ENCODE data around the gene PKP1. TPM values are rescaled to one million over a fixed set of nuclear protein-coding genes. Genes with fewer than 3 reads are reported as not detected.

The PKP1 gene
- total and polyA plus RNA-seq, 2 of the 4 experiments (the other 2 are of a cell fraction): 0.18 to 0.36 TPM

GRCh38 chr1:201277441-201277840 is 5.9 kb upstream of the PKP1 start:
- Histone ChIP-seq H3K23ac (ENCODE audit: low read depth, low read length) (no peak overlapping the region), H2AK9ac (replicated peaks; ENCODE audit: low read depth, low read length, poor library complexity) (no peak overlapping the region), H2BK20ac (ENCODE audit: low read depth, low read length) (no peak overlapping the region), H4K20me1 (ENCODE audit: insufficient read depth, low read length) (no peaks in the 10 kb centered on the region), H2BK5ac (ENCODE audit: low read depth, low read length, poor library complexity, severe bottlenecking) (no peak overlapping the region), H3K36me3 (ENCODE audit: control insufficient read depth, insufficient read depth, low read length) (no peaks in the 10 kb centered on the region), H4K5ac (ENCODE audit: low read depth, low read length) (no peak overlapping the region), H2BK15ac (ENCODE audit: low read depth, low read length) (no peak overlapping the region), H3K27me3 (ENCODE audit: control insufficient read depth, insufficient read depth, low read length) (peaks cover 30% of the 10 kb centered on the region), H3K4me3 (ENCODE audit: insufficient read depth, low read depth, low read length) (no peak overlapping the region), H4K91ac (ENCODE audit: insufficient read depth, low read depth, low read length) (no peak overlapping the region), H2AFZ (replicated peaks; ENCODE audit: low read length, poor library complexity) (no peak overlapping the region), H3K4me2 (ENCODE audit: low read depth, low read length) (no peak overlapping the region), H2BK120ac (ENCODE audit: low read depth, low read length) (no peak overlapping the region), H2AK5ac (ENCODE audit: low read depth, low read length) (no peak overlapping the region), H3K4me1 (ENCODE audit: control insufficient read depth, insufficient read depth, low read length) (no peaks in the 10 kb centered on the region), H3K4ac (ENCODE audit: low read depth, low read length) (no peak overlapping the region), H4K8ac (ENCODE audit: low read depth in 2 of 2, low read length in 2 of 2) (no peak overlapping the region), H3K27ac (ENCODE audit: insufficient read depth, low read length) (no peak overlapping the region), H3K9me1 (ENCODE audit: insufficient read depth, low read length) (no peaks in the 10 kb centered on the region), H3K9ac (ENCODE audit: low read depth, low read length) (no peak overlapping the region), H3K14ac (replicated peaks; ENCODE audit: low read depth, low read length) (no peak overlapping the region), H3K56ac (ENCODE audit: extremely low read depth, insufficient read depth, low read length) (no peak overlapping the region), H3K18ac (ENCODE audit: low read depth, low read length) (no peak overlapping the region), H3K9me3 (ENCODE audit: control insufficient read depth, insufficient read depth, low read length) (no peaks in the 10 kb centered on the region), H3K79me1 (ENCODE audit: low read depth in 1 of 2, low read length in 2 of 2) (no peaks in the 10 kb centered on the region)
- TF ChIP-seq CEBPB (IDR thresholded peaks at IDR 0.05; ENCODE audit: low read depth, low read length): no peak
- TF ChIP-seq CTCF (conservative IDR thresholded peaks at IDR 0.05; ENCODE audit: low read depth, low read length): no peak
- no peak for TF ChIP-seq FOS (IDR thresholded peaks at IDR 0.05; ENCODE audit: low read depth, low read length)
- TF ChIP-seq RFX5 (IDR thresholded peaks at IDR 0.05; ENCODE audit: low read depth, low read length): no peak
- TF ChIP-seq MXI1 (IDR thresholded peaks at IDR 0.05; ENCODE audit: borderline replicate concordance, low read depth, low read length): no peak
- TF ChIP-seq CHD1 (IDR thresholded peaks at IDR 0.05; ENCODE audit: low read depth, low read length): no peak
- no peak for TF ChIP-seq BHLHE40 (IDR thresholded peaks at IDR 0.05; ENCODE audit: low read depth, low read length)
- no peak for TF ChIP-seq MAFK (IDR thresholded peaks at IDR 0.05; ENCODE audit: low read depth, low read length)
- no peak for TF ChIP-seq RAD21 (IDR thresholded peaks at IDR 0.05; ENCODE audit: low read length)
- no peak for TF ChIP-seq SMC3 (IDR thresholded peaks at IDR 0.05; ENCODE audit: low read depth, low read length)
- no peak for TF ChIP-seq NFE2L2 (IDR thresholded peaks at IDR 0.05; ENCODE audit: low read depth, low read length)
- TF ChIP-seq POLR2A (IDR thresholded peaks at IDR 0.05; ENCODE audit: low read depth, low read length): no peak
- TF ChIP-seq, protein P1, sequence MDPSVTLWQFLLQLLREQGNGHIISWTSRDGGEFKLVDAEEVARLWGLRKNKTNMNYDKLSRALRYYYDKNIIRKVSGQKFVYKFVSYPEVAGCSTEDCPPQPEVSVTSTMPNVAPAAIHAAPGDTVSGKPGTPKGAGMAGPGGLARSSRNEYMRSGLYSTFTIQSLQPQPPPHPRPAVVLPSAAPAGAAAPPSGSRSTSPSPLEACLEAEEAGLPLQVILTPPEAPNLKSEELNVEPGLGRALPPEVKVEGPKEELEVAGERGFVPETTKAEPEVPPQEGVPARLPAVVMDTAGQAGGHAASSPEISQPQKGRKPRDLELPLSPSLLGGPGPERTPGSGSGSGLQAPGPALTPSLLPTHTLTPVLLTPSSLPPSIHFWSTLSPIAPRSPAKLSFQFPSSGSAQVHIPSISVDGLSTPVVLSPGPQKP (IDR thresholded peaks at IDR 0.05; ENCODE audit: borderline replicate concordance, low read depth, low read length): no peak
- no peak for TF ChIP-seq MAZ (IDR thresholded peaks at IDR 0.05; ENCODE audit: borderline replicate concordance, low read depth, low read length)
- no peak for TF ChIP-seq RCOR1 (IDR thresholded peaks at IDR 0.05; ENCODE audit: insufficient replicate concordance, low read length)
- TF ChIP-seq USF2 (IDR thresholded peaks at IDR 0.05; ENCODE audit: low read depth, low read length): no peak
- in situ Hi-C loops (cut with MboI; ENCODE audit: low sequenced_read_pairs) (no loop called here), dilution Hi-C loops (cut with HindIII; ENCODE audit: low sequenced_read_pairs, unreplicated experiment) (no loop called here), intact Hi-C loops (cut with micrococcal nuclease) (loop anchor here (10.0 kb wide), 1 partner anchor 887 kb away; the partner anchor contains the start of gene PTPN7)
- CTCF ChIA-PET: no interaction called here
- no TSS peak for BruUV-seq (replicated peaks)
- DNase-seq (no peak), ATAC-seq (ENCODE audit: low read depth) (no peak)
- WGBS, 2 experiments (ENCODE audit: extremely low coverage in 2 of 2, insufficient read length in 1 of 2): 72% methylated on average over 2 of the region's 4 CpGs; no CpG with 5 or more reads in 1 of the 2 experiments
- POLR2A ChIA-PET (ENCODE audit: unreplicated experiment): no interaction called here

All from IMR-90 (cell line).